IPS DF 6.9 (cell line): ENCODE data around the gene SRSF2.
"Not testable (repeated sequence)": the region's sequence is repeated elsewhere in the genome, so short reads cannot be mapped to it uniquely, and the experiment has no call there.

Experiments
- DNase-seq: peaks from one replicate; pipeline ENCODE4 v3.0.0-alpha.2; 2013; ENCODE audit warnings: low read depth, low spot score
- H3K27ac ChIP-seq: one replicate; pipeline ENCODE4 v1.5.1; 2013; ENCODE audit warnings: low read length, control low read depth
- H3K27me3 ChIP-seq: 2 replicates; pipeline ENCODE4 v1.6.1; 2013; ENCODE audit warnings: mild to moderate bottlenecking, low read length; ENCODE audit not compliant: control insufficient read depth, insufficient read depth
- H3K36me3 ChIP-seq: 2 replicates; pipeline ENCODE4 v1.6.1; 2013; ENCODE audit warnings: low read length; ENCODE audit not compliant: control insufficient read depth, insufficient read depth
- H3K4me1 ChIP-seq: 2 replicates; pipeline ENCODE4 v1.6.1; 2013; ENCODE audit warnings: low read length; ENCODE audit not compliant: control insufficient read depth, insufficient read depth
- H3K4me3 ChIP-seq: 2 replicates; pipeline ENCODE4 v1.5.1; 2013; ENCODE audit warnings: mild to moderate bottlenecking, low read length
- H3K9me3 ChIP-seq: 2 replicates; pipeline ENCODE4 v1.6.1; 2013; ENCODE audit warnings: low read length, inconsistent platforms; ENCODE audit not compliant: control insufficient read depth, insufficient read depth
- WGBS: extraction: QIAGEN DNeasy Blood & Tissue Kit; methylation state at CpG from one replicate; pipeline ENCODE4 v1.1.7; 2013; ENCODE audit warnings: mixed read lengths, missing lambda C conversion rate; ENCODE audit not compliant: insufficient read length, insufficient coverage; 5-methylcytosine and 5-hydroxymethylcytosine counted together

Gene SRSF2

DNA sequence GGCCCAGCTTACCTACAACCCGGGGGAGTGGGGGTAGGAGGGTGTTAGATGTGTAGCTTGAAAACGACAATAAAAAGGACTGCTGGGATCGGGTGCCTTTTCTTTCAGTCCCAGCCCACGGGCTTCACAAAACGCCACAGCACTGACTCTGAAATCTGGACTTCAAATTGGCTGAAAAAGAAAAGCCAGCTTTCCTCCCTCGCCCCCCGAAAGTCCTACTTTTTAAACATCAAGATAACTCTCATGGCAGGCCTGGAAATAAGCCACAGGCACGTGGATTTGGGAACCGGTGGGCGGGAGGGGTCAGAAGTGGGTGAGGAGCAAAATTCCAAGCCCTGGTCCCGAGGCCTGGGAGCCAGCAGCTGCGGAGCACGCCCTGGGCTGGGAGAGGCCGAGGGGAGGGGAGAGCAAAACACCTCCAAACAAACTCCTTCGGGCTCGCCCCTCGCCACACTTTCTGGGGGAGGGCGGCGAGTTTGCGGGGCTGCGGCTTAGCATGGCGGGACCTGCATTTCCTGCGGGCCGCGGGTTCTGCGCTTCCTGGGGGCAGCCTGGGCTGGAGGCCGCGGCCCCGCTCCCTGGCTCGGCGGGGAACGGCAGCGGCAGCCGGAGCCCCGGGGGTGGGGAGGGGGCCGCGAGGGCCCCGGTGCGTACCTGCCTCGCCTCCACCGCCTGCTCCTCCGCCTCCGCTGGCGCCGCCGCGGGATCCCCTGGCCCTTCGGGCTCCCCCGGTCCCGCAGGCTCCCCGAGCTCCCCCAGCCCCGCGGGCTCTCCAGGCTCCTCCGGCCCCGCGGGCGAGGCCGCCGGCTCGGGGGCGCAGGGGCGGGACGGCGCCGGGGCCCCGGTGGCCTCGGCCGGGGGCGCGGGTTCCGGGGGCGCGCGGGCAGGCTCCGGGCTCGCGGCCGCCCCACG, 26.9 kb downstream of the SRSF2 start:
- WGBS = no CpG with 5 or more reads among the region's 79 CpGs
- not testable (repeated sequence) for H3K36me3 ChIP-seq, H3K27me3 ChIP-seq, DNase-seq, H3K27ac ChIP-seq, H3K9me3 ChIP-seq
- Histone ChIP-seq H3K4me3 (peak overlapping the region; percentile 67), H3K4me1 (peaks cover 10% of the 10 kb centered on the region)

DNA sequence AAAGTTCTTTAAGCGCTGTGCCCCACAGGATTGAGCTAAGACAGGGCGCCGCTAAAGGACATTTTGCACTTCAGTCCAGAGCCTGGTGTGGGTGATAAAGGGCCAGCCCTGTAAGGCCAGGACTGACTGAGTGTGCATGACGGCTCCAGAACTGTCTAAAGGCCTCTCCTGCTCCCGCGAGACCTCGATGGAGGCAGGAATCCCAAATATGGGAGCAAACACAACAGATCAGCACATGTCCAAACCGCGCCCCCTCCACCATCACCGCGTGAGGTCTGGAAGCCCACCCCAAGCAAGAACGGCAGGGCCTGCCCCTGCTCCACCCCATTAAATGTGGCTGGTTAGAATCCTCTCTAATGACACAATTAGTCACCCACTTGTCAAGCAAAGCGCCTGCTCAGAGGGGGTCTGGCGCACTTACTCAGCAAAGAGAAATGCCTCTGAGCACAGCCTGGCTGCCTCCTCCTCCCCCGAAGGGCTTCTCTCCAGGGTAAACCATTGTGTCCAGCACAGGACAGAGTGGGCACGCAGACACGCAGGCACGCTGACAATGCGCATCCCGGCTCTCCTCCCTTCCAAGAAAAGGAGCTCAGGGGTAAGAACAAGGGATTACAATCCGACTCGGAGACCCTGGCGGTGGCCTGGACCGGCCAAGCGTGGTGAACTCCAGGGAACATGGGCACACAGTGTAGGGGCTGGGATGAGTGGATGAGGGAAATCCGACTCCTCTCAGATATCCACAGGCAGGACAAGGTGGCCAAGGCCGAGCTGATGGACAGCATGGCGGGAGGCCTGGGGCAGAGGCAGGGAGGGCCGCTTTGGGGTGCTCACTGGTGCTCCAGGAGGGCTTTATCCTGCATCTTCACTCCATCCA, 27.8 kb downstream of the SRSF2 start:
- Histone ChIP-seq H3K4me3 (no peak overlapping the region), H3K36me3 (no peaks in the 10 kb centered on the region), H3K27ac (no peak overlapping the region), H3K27me3 (peaks cover 6% of the 10 kb centered on the region; the same call in 1 of the 2 replicates), H3K4me1 (peaks cover 10% of the 10 kb centered on the region), H3K9me3 (no peaks in the 10 kb centered on the region)
- no peak for DNase-seq
- WGBS = no CpG with 5 or more reads among the region's 29 CpGs

DNA sequence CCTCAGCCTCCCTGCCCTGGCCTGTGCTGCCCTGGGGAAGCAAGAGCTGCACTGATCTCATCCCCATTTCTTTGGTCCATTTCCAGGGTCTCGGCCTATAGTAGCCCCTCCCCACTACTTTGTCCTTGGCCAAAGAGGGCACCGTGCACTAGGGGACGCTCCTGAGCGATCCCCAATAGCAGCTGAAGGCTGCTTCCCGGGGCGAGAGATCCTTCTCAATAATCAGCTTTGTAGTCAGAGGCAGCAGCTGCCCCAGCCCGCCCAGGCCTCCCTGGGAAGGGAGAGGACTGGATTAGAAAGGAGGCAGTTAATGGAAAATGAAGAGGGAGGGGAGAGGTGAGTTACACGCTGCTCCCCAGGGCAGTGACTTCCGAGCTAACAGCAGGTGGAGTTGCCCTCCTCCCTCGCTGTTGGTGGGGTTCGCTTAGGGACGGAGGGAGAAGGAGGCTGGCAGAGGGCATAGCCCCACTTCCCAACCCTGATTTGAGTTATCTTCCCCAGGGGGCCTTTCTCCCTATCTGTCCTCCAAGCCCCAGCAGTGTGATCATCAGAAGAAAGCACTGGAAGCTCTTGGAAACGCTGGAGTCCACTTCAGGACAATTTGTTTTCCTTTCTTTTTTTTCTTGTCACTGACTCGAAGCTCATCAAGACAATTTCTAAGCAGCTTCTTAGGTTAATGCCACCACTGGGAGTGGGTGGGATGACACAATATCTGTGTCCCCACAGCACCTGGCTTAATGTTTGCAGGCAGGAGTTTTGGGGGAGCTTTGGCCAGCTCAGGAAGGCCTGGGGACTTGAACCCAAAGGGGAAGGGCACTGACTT, 28.9 kb downstream of the SRSF2 start:
- no peak for DNase-seq
- H3K4me3 ChIP-seq = no peak overlapping the region
- peaks cover 6% of the 10 kb centered on the region; the same call in 1 of the 2 replicates for H3K27me3 ChIP-seq
- no CpG with 5 or more reads among the region's 14 CpGs for WGBS
- peaks cover 10% of the 10 kb centered on the region for H3K4me1 ChIP-seq
- H3K9me3 ChIP-seq = no peaks in the 10 kb centered on the region
- no peak overlapping the region for H3K27ac ChIP-seq
- H3K36me3 ChIP-seq = no peaks in the 10 kb centered on the region

DNA sequence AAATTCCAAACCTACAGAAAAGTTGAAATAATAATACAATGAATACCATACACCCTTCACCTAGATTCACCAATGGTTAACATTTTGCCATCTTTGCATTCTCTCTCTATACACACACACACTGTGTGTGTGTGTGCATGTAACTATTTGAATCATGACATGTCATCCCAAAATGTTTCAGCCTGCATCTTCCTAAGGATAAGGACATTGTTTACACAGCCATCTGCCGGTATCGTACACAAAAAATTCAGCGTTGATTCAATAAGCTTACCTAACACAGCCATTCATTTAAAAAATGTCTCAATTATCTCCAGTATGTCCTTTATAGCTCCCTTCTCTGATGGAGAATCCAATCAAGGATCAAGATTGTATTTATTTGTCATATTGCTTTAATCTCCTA, 30.3 kb downstream of the SRSF2 start:
- Histone ChIP-seq H3K27ac (no peak overlapping the region), H3K4me3 (no peak overlapping the region), H3K27me3 (peaks cover 6% of the 10 kb centered on the region; the same call in 1 of the 2 replicates), H3K9me3 (no peaks in the 10 kb centered on the region), H3K4me1 (peaks cover 10% of the 10 kb centered on the region), H3K36me3 (no peaks in the 10 kb centered on the region)
- no peak for DNase-seq
- WGBS = no CpG with 5 or more reads among the region's 3 CpGs

DNA sequence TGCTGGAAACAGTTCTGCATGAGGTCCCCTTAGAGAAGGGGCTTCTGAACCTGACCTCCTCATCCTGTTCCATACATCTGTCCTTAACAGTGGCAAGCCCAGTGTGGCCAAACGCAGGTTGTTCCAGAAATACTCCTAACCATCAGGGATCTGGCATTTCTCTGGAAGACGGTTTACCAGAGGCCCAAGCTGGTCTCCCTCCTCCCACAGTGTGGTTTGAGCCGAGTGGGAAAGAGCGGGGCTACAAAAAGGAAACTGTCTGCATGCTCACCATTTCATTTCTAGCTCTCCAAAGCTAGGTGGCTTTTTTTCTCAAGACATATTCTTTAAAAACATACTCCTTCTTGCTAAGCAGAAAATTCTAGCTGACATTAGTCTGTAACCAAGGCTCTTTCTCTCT, 32.3 kb downstream of the SRSF2 start:
- Histone ChIP-seq H3K27ac (no peak overlapping the region), H3K9me3 (no peaks in the 10 kb centered on the region), H3K36me3 (no peaks in the 10 kb centered on the region), H3K4me1 (peaks cover 10% of the 10 kb centered on the region), H3K27me3 (peaks cover 5% of the 10 kb centered on the region; the same call in 1 of the 2 replicates), H3K4me3 (no peak overlapping the region)
- no peak for DNase-seq
- no CpG with 5 or more reads among the region's 4 CpGs for WGBS

DNA sequence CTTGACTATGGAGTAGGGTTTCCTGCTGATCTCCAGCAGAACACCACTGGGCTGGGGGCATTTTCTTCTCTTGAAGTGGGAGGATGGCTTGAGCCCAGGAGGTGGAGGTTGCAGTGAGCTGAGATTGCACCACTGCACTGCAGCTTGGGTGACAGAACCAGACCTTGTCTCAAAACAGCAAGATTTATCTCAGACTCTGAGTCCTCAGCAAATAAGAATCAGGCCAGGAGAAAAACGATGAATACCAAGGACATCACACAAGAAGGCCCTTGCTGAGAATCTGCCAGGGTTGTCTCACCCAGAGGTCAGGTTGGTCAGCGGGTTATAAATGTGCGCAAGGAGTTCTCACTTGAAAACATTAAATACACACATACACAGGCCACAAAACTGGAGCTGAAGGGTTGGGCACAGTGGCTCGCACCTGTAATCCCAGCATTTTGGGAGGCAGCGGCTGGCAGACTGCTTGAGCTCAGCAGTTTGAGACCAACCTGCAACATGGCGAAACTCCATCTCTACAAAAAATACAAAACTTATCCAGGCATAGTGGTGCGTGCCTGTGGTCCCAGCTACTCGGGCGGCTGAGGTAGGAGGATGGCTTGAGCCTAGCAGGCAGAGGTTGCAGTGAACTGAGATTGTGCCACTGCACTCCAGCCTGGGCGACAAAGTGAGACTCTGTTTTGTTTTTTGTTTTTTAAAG, 34.0 kb downstream of the SRSF2 start:
- WGBS = no CpG with 5 or more reads among the region's 10 CpGs
- Histone ChIP-seq H3K27me3 (no peaks in the 10 kb centered on the region), H3K4me1 (peaks cover 3% of the 10 kb centered on the region), H3K36me3 (no peaks in the 10 kb centered on the region), H3K9me3 (no peaks in the 10 kb centered on the region), H3K27ac (no peak overlapping the region), H3K4me3 (no peak overlapping the region)
- no peak for DNase-seq

DNA sequence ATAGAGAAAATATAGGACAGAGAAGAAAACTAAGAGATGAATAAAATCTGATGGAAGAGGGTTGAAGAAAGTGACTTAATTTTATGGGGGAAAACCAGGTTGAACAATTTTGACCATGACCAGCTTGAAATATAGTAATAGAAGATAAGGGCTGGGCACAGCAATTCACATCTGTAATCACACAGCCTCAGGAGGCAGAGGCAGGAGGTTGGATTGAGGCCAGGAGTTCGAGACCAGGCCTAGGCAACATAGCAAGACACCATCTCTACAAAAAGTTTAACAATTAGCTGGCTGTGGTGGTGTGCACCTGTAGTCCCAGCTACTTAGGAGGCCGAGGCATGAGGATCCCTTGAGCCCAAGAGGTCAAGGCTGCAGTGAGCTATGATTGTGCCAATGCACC, 35.1 kb downstream of the SRSF2 start:
- DNase-seq = no peak
- Histone ChIP-seq H3K4me3 (no peak overlapping the region), H3K4me1 (peaks cover 10% of the 10 kb centered on the region), H3K36me3 (no peaks in the 10 kb centered on the region), H3K27me3 (no peaks in the 10 kb centered on the region), H3K9me3 (no peaks in the 10 kb centered on the region), H3K27ac (no peak overlapping the region)
- no CpG with 5 or more reads among the region's 2 CpGs for WGBS

DNA sequence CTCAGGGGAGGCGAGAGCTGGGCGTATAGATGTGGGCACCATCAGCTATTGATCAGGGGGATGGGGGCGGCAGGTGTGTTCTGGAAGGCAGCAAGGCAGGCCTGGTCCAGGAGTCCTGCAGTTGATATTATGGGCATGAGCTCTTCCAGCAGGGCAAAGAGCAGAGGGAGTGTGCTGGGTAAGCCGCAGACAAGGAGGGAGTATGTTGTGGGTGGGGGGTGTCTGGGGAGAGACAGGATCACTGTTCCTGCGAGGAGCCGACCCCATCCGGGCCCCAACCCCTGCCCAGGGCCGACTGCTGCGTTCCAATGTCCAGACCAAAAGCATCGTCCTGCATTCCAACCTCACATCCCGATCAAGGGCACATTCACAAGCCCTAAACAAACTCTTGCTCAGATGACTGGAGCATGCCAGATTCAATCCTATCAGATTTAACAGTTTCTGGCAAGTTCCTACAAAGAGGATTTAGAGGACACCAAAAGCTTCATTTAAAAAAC, 35.6 kb downstream of the SRSF2 start:
- H3K4me3 ChIP-seq = no peak overlapping the region
- no CpG with 5 or more reads among the region's 11 CpGs for WGBS
- no peaks in the 10 kb centered on the region for H3K36me3 ChIP-seq
- no peak for DNase-seq
- H3K27ac ChIP-seq = no peak overlapping the region
- peaks cover 10% of the 10 kb centered on the region for H3K4me1 ChIP-seq
- H3K27me3 ChIP-seq = no peaks in the 10 kb centered on the region
- no peaks in the 10 kb centered on the region for H3K9me3 ChIP-seq

DNA sequence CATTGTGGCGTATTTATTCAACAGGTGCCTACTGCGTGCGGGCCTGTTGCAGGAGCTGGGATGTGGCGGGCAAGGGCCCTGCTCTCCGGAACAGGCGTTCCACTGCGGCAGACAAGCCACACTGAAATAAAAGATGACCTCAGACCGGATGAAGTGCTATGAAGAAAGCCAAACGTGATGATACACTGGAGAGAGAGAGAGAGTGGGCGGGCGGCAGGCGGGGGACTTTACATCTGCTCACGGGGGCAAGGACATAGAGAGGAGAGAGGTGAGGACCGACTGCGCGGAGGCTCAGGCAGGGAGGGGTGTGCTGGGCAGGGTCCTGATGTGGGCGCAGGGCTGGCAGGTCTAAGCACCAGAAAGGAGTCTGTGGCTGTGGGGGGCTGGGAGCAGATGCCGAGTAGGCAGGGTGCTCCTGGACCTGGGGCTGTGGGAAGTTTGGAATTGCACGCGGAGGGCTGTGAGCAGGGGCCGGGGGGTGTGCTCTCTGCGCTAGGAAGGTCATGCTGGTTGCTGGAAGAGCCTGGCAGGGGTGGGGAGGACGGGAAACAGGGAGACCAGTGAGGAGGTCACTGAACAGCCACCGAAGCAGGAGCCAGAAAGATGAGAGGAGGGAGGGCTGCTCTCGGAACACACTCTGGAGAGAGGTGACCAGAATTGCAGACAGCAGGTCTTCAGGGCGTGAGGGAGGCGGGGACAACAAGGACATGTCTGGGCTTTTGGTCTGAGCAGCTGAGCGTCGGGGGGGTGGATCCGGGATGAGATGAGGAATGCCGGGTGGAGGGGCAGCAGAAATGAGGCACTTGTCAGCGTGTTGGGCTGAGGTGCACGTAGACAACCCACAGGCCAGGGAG, 36.3 kb downstream of the SRSF2 start:
- no peaks in the 10 kb centered on the region for H3K27me3 ChIP-seq
- no peaks in the 10 kb centered on the region for H3K9me3 ChIP-seq
- DNase-seq = no peak
- no peaks in the 10 kb centered on the region for H3K36me3 ChIP-seq
- H3K4me1 ChIP-seq = peaks cover 10% of the 10 kb centered on the region
- no peak overlapping the region for H3K27ac ChIP-seq
- no peak overlapping the region for H3K4me3 ChIP-seq
- no CpG with 5 or more reads among the region's 33 CpGs for WGBS
